ENCODE data around the gene GABBR2.
"Not testable (repeated sequence)": the region's sequence is repeated elsewhere in the genome, so short reads cannot be mapped to it uniquely, and the experiment has no call there.

The GABBR2 gene

GRCh38 chr9:98314381-98315066, 394.2 kb downstream of the GABBR2 start:
- no peak for DNase-seq

- DNase-seq: no peak
These were observed 396.4 kb downstream of the GABBR2 start for GRCh38 chr9:98312365-98312764.

- DNase-seq: no peak
These were observed 397.2 kb downstream of the GABBR2 start for GRCh38 chr9:98311541-98311940.

- peak; percentile 17 for DNase-seq
These were observed 397.9 kb downstream of the GABBR2 start for GRCh38 chr9:98310752-98311392.

GRCh38 chr9:98306384-98307145, 402.2 kb downstream of the GABBR2 start:
- DNase-seq: no peak

- no peak for DNase-seq
These were observed 404.4 kb downstream of the GABBR2 start for GRCh38 chr9:98304381-98304780.

GRCh38 chr9:98303633-98304125, 405.1 kb downstream of the GABBR2 start:
- DNase-seq: no peak

GRCh38 chr9:98302938-98303632, 405.6 kb downstream of the GABBR2 start:
- no peak for DNase-seq

- no peak for DNase-seq
These were observed 406.6 kb downstream of the GABBR2 start for GRCh38 chr9:98302150-98302549.

- DNase-seq: no peak
These were observed 408.1 kb downstream of the GABBR2 start for GRCh38 chr9:98300611-98301010.

- no peak for DNase-seq
These were observed 410.3 kb downstream of the GABBR2 start for GRCh38 chr9:98298476-98298875.

GRCh38 chr9:98295824-98296223, 412.9 kb downstream of the GABBR2 start:
- no peak for DNase-seq

- DNase-seq: no peak
These were observed 416.9 kb downstream of the GABBR2 start for GRCh38 chr9:98291820-98292219.

GRCh38 chr9:98290411-98290810, 418.3 kb downstream of the GABBR2 start:
- DNase-seq: no peak

- DNase-seq: no peak
These were observed 419.0 kb downstream of the GABBR2 start for GRCh38 chr9:98289614-98290201.

GRCh38 chr9:98288881-98289280, 419.9 kb downstream of the GABBR2 start:
- DNase-seq: no peak

GRCh38 chr9:98287384-98287783, 421.4 kb downstream of the GABBR2 start:
- DNase-seq: no peak

GRCh38 chr9:98285446-98285845, 423.3 kb downstream of the GABBR2 start:
- no peak for DNase-seq

- DNase-seq: no peak
These were observed 424.0 kb downstream of the GABBR2 start for GRCh38 chr9:98284754-98285153.

- not testable (repeated sequence) for DNase-seq
These were observed 425.6 kb downstream of the GABBR2 start for GRCh38 chr9:98283143-98283542.

- DNase-seq: no peak
These were observed 427.5 kb downstream of the GABBR2 start for GRCh38 chr9:98281281-98281680.

GRCh38 chr9:98280574-98280973, 428.2 kb downstream of the GABBR2 start:
- DNase-seq: no peak
